ENCODE data around the gene ARID4A.
"Not testable (repeated sequence)": the region's sequence is repeated elsewhere in the genome, so short reads cannot be mapped to it uniquely, and the experiment has no call there.

The ARID4A gene

GRCh38 chr14:58294201-58294600, 4.2 kb upstream of the ARID4A start:
- no peak for DNase-seq (ENCODE audit: low read depth in 2 of 2)

- no peak for DNase-seq (ENCODE audit: low read depth in 2 of 2)
These were observed 1.6 kb upstream of the ARID4A start for GRCh38 chr14:58296726-58297125.

- DNase-seq (ENCODE audit: low read depth in 2 of 2): no peak
These were observed 968 bp upstream of the ARID4A start for GRCh38 chr14:58297412-58297761.

GRCh38 chr14:58297762-58298476, 436 bp upstream of the ARID4A start:
- peak; percentile 100 for DNase-seq (ENCODE audit: low read depth in 2 of 2)

GRCh38 chr14:58299401-58300330, 1.3 kb downstream of the ARID4A start:
- no peak for DNase-seq (ENCODE audit: low read depth in 2 of 2)

GRCh38 chr14:58301416-58301815, 3.1 kb downstream of the ARID4A start:
- no peak for DNase-seq (ENCODE audit: low read depth in 2 of 2)

GRCh38 chr14:58305730-58306129, 7.4 kb downstream of the ARID4A start:
- DNase-seq (ENCODE audit: low read depth in 2 of 2): no peak

GRCh38 chr14:58307597-58308316, 9.4 kb downstream of the ARID4A start:
- DNase-seq (ENCODE audit: low read depth in 2 of 2): no peak

GRCh38 chr14:58309086-58309485, 10.7 kb downstream of the ARID4A start:
- DNase-seq (ENCODE audit: low read depth in 2 of 2): no peak

GRCh38 chr14:58313699-58314098, 15.3 kb downstream of the ARID4A start:
- no peak for DNase-seq (ENCODE audit: low read depth in 2 of 2)

- no peak for DNase-seq (ENCODE audit: low read depth in 2 of 2)
These were observed 17.3 kb downstream of the ARID4A start for GRCh38 chr14:58315606-58316005.

GRCh38 chr14:58327019-58327418, 28.7 kb downstream of the ARID4A start:
- DNase-seq (ENCODE audit: low read depth in 2 of 2): no peak

GRCh38 chr14:58331111-58331510, 32.8 kb downstream of the ARID4A start:
- DNase-seq (ENCODE audit: low read depth in 2 of 2): peak; percentile 94

GRCh38 chr14:58332561-58332960, 34.2 kb downstream of the ARID4A start:
- no peak for DNase-seq (ENCODE audit: low read depth in 2 of 2)

- not testable (repeated sequence) for DNase-seq (ENCODE audit: low read depth in 2 of 2)
These were observed 41.3 kb downstream of the ARID4A start for GRCh38 chr14:58339666-58340065.

- no peak for DNase-seq (ENCODE audit: low read depth in 2 of 2)
These were observed 42.9 kb downstream of the ARID4A start for GRCh38 chr14:58341152-58341748.

GRCh38 chr14:58343535-58343934, 45.2 kb downstream of the ARID4A start:
- DNase-seq (ENCODE audit: low read depth in 2 of 2): not testable (repeated sequence)

- no peak for DNase-seq (ENCODE audit: low read depth in 2 of 2)
These were observed 55.4 kb downstream of the ARID4A start for GRCh38 chr14:58353516-58354299.

- no peak for DNase-seq (ENCODE audit: low read depth in 2 of 2)
These were observed 56.5 kb downstream of the ARID4A start for GRCh38 chr14:58354808-58355207.

GRCh38 chr14:58356268-58356667, 57.9 kb downstream of the ARID4A start:
- DNase-seq (ENCODE audit: low read depth in 2 of 2): no peak

GRCh38 chr14:58362272-58362671, 63.9 kb downstream of the ARID4A start:
- not testable (repeated sequence) for DNase-seq (ENCODE audit: low read depth in 2 of 2)

All from fibroblast of skin of left biceps (primary cell).